Activated T-cell treated with anti-CD3 and anti-CD28 coated beads, Interleukin-2, amount 50 U/mL, for 72 hours (primary cell): ENCODE measurements around the gene CCDC70. TPM values are rescaled to one million over a fixed set of nuclear protein-coding genes. Genes with fewer than 3 reads are reported as not detected.
"Not testable (repeated sequence)": the region's sequence is repeated elsewhere in the genome, so short reads cannot be mapped to it uniquely, and the experiment has no call there.

ENCODE experiments used
- ATAC-seq, 2 donors: fragments of 150-1000 bp; cut with Tn5 transposase; replicated peaks in 1 of 2; 2 replicates each; pipeline ENCODE4 v1.10.0; 2021; ENCODE audit warnings: moderate library complexity in 2 of 2, mild to moderate bottlenecking in 1 of 2
- DNase-seq, 2 donors: peaks; one replicate each; pipeline ENCODE4 v3.0.0; 2021 to 2022; ENCODE audit warnings: mixed read lengths in 1 of 2
- H3K27ac Mint-ChIP-seq: one replicate; pipeline ENCODE4 v1.8.0; 2022; ENCODE audit warnings: mild to moderate bottlenecking, moderate library complexity, mixed read lengths
- H3K27me3 Mint-ChIP-seq: one replicate; pipeline ENCODE4 v1.8.0; 2022; ENCODE audit warnings: low read depth, mixed read lengths
- H3K36me3 Mint-ChIP-seq, 2 donors: one replicate each; pipeline ENCODE4 v1.8.0; 2022; ENCODE audit warnings: mixed read lengths in 2 of 2, mild to moderate bottlenecking in 1 of 2; ENCODE audit not compliant: insufficient read depth in 2 of 2
- H3K4me1 Mint-ChIP-seq: one replicate; pipeline ENCODE4 v1.8.0; 2022; ENCODE audit warnings: low read depth, mixed read lengths
- H3K4me3 Mint-ChIP-seq, 2 donors: one replicate each; pipeline ENCODE4 v1.8.0; 2022; ENCODE audit warnings: mild to moderate bottlenecking in 2 of 2, mixed read lengths in 2 of 2, moderate library complexity in 2 of 2
- H3K9me3 Mint-ChIP-seq, 2 donors: one replicate each; pipeline ENCODE4 v1.8.0; 2022; ENCODE audit warnings: mixed read lengths in 2 of 2
- total RNA-seq, 2 donors: library from RNA; stranded (reverse); gene quantifications; one replicate each; pipeline ENCODE4 v1.2.3, GENCODE V29; 2022

Gene CCDC70
- total RNA-seq, 2 donors from 2014 or later: 0.22 TPM; not detected in 1

DNA sequence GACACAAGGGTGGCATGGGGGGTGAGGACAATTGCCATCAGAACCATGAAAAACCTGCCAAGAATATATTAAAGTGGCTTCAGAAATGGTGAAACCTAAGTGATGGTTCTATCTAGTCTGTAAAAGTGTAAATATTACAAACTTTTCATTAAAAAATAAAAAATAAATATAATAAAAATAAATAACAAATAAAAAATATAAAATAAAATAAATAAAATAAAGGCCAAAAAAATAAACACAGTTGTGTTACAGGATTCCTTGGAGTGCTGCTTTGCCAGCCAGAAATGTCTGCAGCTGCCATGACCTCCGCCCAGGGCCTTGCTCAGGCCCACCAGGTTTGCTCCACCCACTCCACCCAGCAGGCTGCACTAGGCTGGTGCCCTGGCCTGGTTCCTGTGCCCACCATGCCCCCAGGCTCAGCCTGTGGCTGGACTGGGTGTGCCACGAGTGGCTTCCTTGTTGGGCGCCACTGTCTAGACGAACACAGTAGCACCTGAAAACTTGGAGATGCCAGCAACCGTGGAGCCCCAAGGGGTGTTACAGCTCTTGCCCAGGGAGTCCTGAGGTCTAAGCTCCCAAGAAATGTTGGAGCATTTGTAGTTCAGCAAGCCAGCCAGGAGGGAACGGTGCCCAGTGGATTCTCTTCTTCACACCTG, 20.9 kb downstream of the CCDC70 start:
- Mint-ChIP-seq H3K4me1 (peaks cover 12% of the 10 kb centered on the region), H3K4me3 (no peak overlapping the region), H3K36me3 (peaks cover 0 to 3% of the 10 kb centered on the region in 2 donors), H3K27ac (no peak overlapping the region), H3K27me3 (peaks cover 12% of the 10 kb centered on the region), H3K9me3 (peaks cover 2 to 5% of the 10 kb centered on the region in 2 donors)
- DNase-seq (no peak), ATAC-seq (no peak)

DNA sequence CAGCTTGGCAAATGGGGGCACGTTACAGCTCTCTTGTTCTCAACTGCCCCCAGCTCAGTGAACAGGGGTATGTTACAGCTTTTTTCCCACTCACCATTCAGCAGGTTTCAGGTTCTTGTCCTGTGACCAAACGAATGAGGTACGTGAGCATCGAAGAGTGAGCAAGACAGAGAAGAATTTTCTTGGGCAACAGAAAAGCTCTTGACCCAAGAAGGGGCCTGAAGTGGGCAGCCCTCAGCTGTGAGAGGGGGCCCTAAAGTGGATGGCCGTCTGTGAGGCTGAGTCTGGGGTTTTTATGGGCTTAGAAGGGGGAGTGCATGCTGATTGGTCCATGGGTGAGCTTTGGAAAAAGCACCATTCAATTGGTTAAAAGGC, 21.4 kb downstream of the CCDC70 start:
- Mint-ChIP-seq H3K27me3 (peaks cover 12% of the 10 kb centered on the region), H3K4me3 (no peak overlapping the region), H3K36me3 (peaks cover 0 to 3% of the 10 kb centered on the region in 2 donors), H3K27ac (no peak overlapping the region), H3K4me1 (peaks cover 12% of the 10 kb centered on the region), H3K9me3 (peaks cover 2 to 5% of the 10 kb centered on the region in 2 donors)
- ATAC-seq (no peak), DNase-seq (no peak)

DNA sequence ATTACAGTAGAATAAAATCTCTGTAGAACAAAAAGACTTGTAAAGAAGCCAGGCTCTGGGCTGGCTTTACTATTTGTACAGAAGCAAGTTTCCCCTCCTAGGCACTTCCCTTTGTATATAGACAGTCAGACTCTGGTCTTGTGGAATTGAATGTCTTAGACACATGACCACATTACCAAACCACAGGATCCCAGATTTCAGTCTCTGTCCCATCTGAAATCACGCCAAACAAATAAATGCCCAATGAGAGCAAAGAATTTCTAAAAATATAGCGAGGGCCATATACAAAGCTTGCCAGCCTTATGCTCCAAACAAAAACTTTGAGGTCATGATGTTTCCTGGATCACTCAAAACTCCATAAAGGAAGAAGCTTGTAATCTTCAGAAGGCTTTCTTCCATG, 23.9 kb downstream of the CCDC70 start:
- Mint-ChIP-seq H3K9me3 (peaks cover 2 to 5% of the 10 kb centered on the region in 2 donors), H3K27me3 (peaks cover 12% of the 10 kb centered on the region), H3K4me1 (no peaks in the 10 kb centered on the region), H3K4me3 (no peak overlapping the region), H3K27ac (no peak overlapping the region), H3K36me3 (peaks cover 0 to 3% of the 10 kb centered on the region in 2 donors)
- ATAC-seq: no peak
- no peak for DNase-seq

DNA sequence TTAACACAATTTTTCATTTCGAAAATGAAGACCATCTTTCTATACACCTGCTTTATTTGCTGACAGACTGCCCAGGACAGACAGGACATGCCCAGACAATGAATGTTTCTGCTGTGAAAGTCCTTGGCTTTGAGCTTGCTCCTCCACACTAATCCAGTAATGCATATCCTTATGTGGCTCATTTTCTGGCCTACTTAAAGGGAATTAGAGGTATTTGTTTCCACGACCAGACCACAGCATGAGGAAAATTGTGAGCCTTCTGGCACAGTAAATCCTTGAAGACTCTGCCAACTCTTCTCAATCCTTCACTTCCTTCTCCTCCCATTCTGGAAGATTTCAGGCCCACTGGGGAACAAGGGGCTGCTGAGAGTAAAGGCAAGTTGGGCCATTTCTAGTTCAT, 25.7 kb downstream of the CCDC70 start:
- no peak overlapping the region for H3K27ac Mint-ChIP-seq
- peaks cover 15% of the 10 kb centered on the region for H3K27me3 Mint-ChIP-seq
- H3K36me3 Mint-ChIP-seq: peaks cover 0 to 1% of the 10 kb centered on the region in 2 donors
- DNase-seq (no peak), ATAC-seq (no peak)
- no peak overlapping the region for H3K4me3 Mint-ChIP-seq
- peaks cover 0 to 3% of the 10 kb centered on the region in 2 donors for H3K9me3 Mint-ChIP-seq
- H3K4me1 Mint-ChIP-seq: no peaks in the 10 kb centered on the region

DNA sequence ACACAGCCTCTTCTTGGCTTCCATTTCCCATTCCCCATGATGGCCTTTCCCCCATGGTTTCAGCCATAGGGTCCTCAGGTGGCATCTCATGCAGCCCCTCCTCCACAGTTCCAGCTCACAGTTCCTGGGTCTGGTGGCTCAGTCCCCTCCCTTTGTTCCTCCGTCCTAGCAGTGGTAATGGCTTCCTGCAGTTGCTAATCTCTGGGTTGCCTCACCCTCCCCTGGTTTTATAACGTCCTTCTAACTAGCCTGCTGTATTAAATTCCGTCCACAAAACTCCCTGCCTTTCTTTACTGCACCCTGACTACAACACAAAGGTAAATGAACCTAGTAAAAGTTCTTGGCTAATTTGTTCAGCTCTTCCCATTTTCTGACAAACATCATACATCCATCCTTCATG, 30.9 kb downstream of the CCDC70 start:
- peaks cover 31% of the 10 kb centered on the region for H3K27me3 Mint-ChIP-seq
- no peaks in the 10 kb centered on the region for H3K36me3 Mint-ChIP-seq
- H3K9me3 Mint-ChIP-seq: no peaks in the 10 kb centered on the region
- ATAC-seq: no peak
- H3K27ac Mint-ChIP-seq: no peak overlapping the region
- no peak for DNase-seq
- H3K4me1 Mint-ChIP-seq: no peaks in the 10 kb centered on the region
- no peak overlapping the region for H3K4me3 Mint-ChIP-seq

DNA sequence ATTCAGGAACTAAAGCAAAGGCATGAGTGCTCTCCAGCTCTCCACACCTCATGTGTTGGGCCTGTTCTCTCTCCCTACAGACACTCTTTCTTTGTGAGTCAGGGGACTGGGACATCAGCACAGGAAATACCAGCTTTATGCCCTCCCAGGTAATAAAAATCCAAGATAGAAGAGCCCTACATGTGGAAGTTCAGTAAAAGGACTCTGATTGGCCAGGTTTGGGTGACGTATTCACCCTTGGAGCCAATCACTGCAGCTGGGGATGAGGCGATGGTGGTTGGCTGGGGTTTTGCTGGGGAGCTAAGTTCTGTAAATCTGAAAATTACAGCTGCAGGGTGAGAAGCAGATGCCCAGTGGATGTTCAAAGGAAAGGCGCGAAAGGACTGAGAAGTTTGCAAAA, 32.5 kb downstream of the CCDC70 start:
- no peak for ATAC-seq
- DNase-seq: no peak
- H3K27me3 Mint-ChIP-seq: peaks cover 31% of the 10 kb centered on the region
- H3K36me3 Mint-ChIP-seq: no peaks in the 10 kb centered on the region
- H3K4me3 Mint-ChIP-seq: no peak overlapping the region
- no peaks in the 10 kb centered on the region for H3K9me3 Mint-ChIP-seq
- H3K4me1 Mint-ChIP-seq: no peaks in the 10 kb centered on the region
- no peak overlapping the region for H3K27ac Mint-ChIP-seq

DNA sequence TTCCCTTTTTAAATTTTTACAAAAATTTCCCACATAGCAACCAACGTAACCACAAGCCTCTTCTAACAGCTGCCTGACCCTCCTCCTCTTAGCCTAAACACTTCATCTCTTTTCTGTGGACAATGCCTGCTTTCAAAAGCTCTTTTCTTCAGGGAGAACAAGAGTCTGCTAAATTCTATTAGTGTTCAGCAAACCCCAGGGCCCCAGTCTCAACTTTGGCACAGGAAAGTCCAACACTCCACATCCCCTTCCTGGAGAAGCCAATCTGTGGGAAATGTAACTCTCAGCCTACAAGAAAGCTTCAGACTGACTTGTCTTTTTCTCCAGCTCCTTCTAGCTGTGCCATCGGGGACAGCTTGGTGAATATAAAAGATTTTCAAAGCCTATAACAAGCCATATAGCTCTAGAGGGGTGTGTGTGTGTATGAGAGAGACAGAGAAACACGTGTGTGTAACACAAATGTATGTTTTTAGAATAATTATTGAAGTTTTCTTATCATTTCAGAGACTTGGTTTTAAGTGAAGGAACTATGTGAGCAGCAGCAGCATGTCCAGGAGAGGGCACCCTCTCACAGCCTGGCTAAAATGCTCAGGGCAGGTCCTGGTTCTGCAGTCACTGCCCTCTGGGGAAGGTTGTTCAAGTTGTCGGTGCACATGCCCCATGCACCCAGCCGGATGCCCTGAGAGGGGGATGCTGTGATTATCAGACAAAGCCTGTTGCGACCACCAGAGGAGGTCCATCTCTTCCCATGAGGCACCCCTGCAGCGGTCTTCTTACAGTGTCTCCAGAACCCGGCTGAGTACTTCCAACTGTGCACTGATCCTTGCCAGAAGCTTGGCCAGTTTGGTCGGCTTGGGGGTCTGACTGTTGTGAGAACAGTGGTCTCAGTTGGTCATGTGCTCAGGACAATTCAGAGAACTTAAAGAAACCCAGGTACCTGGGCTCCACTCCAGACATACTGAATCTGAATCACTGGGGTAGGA, 34.4 kb downstream of the CCDC70 start:
- DNase-seq (peak; percentile 43 to 47), ATAC-seq (peak; percentile 74 to 82)
- Mint-ChIP-seq H3K9me3 (no peaks in the 10 kb centered on the region), H3K27me3 (peaks cover 31% of the 10 kb centered on the region), H3K36me3 (no peaks in the 10 kb centered on the region), H3K27ac (no peak overlapping the region), H3K4me3 (no peak overlapping the region), H3K4me1 (no peaks in the 10 kb centered on the region)

DNA sequence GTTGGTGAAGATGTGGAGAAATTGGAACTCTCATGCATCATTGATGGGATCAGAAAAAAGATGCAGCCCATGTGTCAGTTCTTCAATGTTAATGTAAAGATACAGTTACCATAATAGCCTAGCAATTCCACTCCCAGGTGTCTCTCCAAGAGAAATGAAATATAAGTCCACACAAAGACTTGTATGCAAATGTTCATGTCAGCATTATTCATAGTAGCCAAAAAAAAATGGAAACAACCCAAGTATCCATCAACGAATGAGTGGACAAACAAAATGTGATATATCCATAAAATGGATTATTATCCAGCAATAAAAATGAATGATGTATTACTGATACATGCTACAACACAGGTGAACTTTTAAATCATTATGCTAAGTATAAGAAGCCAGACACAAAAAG, 38.7 kb downstream of the CCDC70 start:
- Mint-ChIP-seq H3K27me3 (peaks cover 18% of the 10 kb centered on the region), H3K9me3 (no peaks in the 10 kb centered on the region), H3K4me3 (no peak overlapping the region), H3K4me1 (peaks cover 5% of the 10 kb centered on the region), H3K27ac (no peak overlapping the region), H3K36me3 (no peaks in the 10 kb centered on the region)
- DNase-seq: no peak
- ATAC-seq: no peak

DNA sequence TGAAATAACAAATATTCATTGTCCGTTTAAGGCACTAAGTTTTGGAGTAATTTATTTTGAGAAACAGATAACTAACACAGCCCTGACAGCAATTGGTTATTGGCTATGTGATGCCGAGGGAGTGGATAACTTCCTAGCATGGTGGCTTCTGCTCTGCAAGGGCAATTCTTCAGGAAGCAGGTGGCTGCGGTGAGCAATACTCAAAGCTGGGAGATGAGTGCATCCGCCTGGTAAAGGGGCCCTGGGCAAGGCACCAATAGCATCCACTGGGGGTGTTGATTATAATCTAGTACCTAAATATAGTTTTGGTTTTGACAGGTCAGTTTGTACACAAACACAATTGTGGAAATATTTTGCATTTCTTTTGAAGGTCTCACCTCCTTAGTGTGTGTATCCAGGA, 41.0 kb downstream of the CCDC70 start:
- H3K36me3 Mint-ChIP-seq: no peaks in the 10 kb centered on the region
- no peak overlapping the region for H3K27ac Mint-ChIP-seq
- H3K4me1 Mint-ChIP-seq: peaks cover 17% of the 10 kb centered on the region
- ATAC-seq (no peak), DNase-seq (no peak)
- no peaks in the 10 kb centered on the region for H3K9me3 Mint-ChIP-seq
- peaks cover 8% of the 10 kb centered on the region for H3K27me3 Mint-ChIP-seq
- no peak overlapping the region for H3K4me3 Mint-ChIP-seq

DNA sequence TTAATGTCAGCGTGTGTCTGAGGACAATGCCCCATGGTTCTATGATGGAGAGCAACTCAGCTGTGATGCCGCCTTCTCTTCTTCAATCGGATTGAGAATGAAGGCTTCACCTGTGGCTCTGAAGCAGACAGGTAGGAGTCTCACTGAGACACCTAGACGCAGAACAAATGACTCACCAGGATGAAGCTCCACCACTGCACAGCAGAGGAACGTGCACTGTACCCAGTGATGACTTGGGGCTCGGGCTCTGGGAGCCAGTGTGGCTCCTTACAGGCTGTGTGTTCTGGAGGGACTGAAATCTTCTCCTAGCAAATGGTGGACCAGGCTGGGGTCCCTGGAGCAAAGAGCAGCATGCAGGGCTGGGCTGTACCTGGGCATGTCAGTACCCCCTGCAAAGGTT, 44.0 kb downstream of the CCDC70 start:
- no peak overlapping the region for H3K27ac Mint-ChIP-seq
- peaks cover 8% of the 10 kb centered on the region for H3K27me3 Mint-ChIP-seq
- peaks cover 38% of the 10 kb centered on the region for H3K4me1 Mint-ChIP-seq
- H3K36me3 Mint-ChIP-seq: no peaks in the 10 kb centered on the region
- no peak overlapping the region for H3K4me3 Mint-ChIP-seq
- peak in 1 of 2 donors; percentile 25 for ATAC-seq
- DNase-seq: no peak
- no peaks in the 10 kb centered on the region for H3K9me3 Mint-ChIP-seq

DNA sequence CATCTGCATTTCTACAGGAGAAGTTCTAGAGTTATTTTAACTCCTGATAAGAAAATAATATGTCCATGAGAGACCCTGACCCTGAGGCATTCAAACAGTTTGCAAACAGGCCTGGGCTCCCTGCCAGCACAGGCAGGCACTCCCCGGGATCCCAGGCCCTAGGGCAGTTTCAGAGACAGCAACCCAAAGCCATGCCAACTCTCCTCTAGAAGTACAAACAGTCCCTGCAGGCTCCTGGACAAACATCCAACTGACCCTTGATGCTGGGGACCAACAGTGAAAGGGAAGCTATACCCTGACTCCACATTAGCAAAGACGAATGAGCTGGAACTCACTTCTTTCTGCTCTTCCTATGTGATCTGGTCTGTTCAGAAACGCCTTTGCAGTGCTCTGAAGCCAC, 44.8 kb downstream of the CCDC70 start:
- no peak for DNase-seq

DNA sequence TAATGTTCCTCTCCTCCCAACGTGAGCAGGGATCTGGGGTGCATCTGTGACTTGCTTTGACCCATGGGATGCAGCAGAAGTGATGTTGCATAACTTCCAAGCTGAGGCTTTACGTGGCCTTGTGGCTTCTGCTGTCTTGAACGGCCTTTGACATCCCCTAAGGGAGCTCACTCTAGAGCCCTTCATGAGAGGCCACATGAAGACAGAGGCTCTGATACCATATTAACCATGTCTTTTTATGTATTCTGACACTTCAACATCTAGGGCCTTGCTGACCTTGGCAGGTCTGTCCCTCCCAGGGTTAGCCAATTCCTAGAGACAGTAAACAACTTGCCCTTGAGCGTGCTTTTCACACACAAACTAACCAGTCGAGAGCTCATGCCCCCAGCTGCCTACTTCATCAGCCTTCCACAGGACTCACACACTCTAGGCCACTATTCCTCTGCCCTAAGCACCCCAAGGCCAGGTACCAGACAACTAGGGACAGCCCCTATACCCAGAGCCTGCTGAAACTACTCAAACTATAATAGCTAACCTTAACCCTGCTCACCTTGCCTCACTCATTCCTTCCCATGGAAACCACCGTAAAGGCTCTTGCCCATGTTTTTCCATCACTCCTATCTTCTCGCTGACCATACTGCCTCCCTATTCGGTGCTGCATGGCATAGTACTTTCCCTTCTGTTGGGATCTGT, 45.4 kb downstream of the CCDC70 start:
- ATAC-seq (peak in 1 of 2 donors; percentile 79), DNase-seq (no peak)
- Mint-ChIP-seq H3K27me3 (peaks cover 21% of the 10 kb centered on the region), H3K4me1 (peaks cover 38% of the 10 kb centered on the region), H3K9me3 (no peaks in the 10 kb centered on the region), H3K36me3 (no peaks in the 10 kb centered on the region), H3K27ac (no peak overlapping the region), H3K4me3 (no peak overlapping the region)

More for the DNA sequence above, 44.8 kb downstream of the CCDC70 start:
- Mint-ChIP-seq H3K27ac (no peak overlapping the region), H3K36me3 (no peaks in the 10 kb centered on the region), H3K9me3 (no peaks in the 10 kb centered on the region), H3K4me3 (no peak overlapping the region), H3K27me3 (peaks cover 15% of the 10 kb centered on the region), H3K4me1 (peaks cover 38% of the 10 kb centered on the region)
- ATAC-seq: no peak

DNA sequence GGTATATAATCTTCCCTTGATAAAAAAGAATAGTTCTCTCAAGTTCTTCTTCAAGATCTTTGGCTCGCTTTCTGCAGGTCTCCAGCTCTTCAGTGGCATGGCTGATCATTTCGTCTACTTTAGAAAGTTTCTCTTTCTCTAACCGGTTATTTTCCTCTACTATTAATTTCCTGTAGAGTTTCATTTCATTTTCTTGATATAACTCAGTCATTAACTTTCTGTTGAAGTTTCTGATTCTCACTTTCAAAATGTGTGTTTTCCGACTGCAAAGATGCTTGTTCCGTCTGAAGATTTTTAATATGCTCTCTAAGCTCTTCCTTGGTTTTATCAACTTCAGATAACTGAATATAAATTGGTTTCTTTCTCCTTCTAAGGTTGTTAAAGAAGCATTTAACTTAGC, 47.5 kb downstream of the CCDC70 start:
- ATAC-seq, H3K36me3 Mint-ChIP-seq, DNase-seq, H3K9me3 Mint-ChIP-seq: not testable (repeated sequence)
- Mint-ChIP-seq H3K4me3 (peak overlapping the region; percentile 39 to 90), H3K4me1 (peaks cover 33% of the 10 kb centered on the region), H3K27me3 (peaks cover 24% of the 10 kb centered on the region), H3K27ac (peak overlapping the region; percentile 39)
